ENCODE measurements around the gene ZNF366.

ZNF366 gene, protein sequence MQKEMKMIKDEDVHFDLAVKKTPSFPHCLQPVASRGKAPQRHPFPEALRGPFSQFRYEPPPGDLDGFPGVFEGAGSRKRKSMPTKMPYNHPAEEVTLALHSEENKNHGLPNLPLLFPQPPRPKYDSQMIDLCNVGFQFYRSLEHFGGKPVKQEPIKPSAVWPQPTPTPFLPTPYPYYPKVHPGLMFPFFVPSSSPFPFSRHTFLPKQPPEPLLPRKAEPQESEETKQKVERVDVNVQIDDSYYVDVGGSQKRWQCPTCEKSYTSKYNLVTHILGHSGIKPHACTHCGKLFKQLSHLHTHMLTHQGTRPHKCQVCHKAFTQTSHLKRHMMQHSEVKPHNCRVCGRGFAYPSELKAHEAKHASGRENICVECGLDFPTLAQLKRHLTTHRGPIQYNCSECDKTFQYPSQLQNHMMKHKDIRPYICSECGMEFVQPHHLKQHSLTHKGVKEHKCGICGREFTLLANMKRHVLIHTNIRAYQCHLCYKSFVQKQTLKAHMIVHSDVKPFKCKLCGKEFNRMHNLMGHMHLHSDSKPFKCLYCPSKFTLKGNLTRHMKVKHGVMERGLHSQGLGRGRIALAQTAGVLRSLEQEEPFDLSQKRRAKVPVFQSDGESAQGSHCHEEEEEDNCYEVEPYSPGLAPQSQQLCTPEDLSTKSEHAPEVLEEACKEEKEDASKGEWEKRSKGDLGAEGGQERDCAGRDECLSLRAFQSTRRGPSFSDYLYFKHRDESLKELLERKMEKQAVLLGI

DNA sequence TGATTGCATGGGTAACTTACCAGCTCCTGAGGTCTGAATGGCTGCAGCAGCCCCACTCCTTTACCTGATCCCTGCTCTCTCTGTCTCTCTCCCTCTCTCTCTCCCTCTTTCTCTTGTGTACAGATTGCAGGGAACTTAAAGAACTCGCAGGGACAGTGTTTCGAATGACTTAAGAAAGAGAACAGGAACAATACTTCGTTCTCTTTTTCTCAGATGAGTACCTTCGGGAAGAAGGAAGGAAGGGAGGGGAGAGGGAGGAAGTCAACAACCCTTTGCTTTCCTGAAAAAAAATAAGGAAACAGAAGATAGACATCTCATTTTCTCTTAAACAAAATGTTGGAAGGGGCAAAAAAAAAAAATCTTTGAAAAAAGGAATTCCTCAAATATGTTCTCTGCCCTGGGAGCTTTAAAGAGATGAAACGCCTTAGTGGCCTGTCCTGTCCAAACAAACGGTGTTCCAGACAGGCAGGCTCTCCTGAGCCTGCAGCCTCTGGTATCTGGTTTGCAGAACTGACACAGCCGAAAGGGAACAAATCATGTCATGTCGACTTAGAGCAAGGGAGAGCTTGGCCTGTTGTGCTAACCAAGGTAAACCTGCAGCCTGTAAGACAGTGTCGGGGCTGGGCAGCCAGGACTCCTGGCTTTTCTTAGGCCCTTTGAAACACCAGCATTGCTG is at the start of gene ZNF366:
ZNF366 (minus strand) TSS at position 180 of the 676 bp plus-strand sequence. CDS start 45,914 bp downstream, outside the sequence.
- no peak for DNase-seq

- peak; percentile 3 for DNase-seq
Measured at GRCh38 chr5:72556351-72557166, 49.3 kb upstream of the ZNF366 start.

GRCh38 chr5:72555871-72556270 is 48.7 kb upstream of the ZNF366 start:
- no peak for DNase-seq

- DNase-seq, result no peak
Measured at GRCh38 chr5:72554897-72555296, 47.7 kb upstream of the ZNF366 start.

- DNase-seq, result no peak
Measured at GRCh38 chr5:72552041-72552557, 44.9 kb upstream of the ZNF366 start.

DNA sequence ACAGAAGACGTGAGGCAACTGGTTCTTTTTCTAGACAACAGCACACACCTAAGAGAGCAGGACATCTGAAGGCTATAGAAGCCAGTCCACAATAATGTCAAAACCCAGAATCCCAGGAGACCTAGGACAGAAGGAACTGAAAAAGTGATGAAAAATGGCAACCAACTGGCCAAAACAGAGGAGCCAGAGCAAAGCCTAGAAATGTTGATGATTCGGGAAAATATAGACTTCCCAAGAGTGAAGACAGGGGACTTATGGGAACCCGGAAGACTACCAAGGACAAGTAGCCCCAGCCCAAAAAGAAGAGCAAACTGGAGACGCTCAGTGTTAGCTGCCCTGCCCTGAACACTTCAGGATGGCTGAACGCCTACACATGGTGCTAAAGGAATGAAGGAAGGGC is 43.4 kb upstream of the ZNF366 start:
- no peak for DNase-seq

GRCh38 chr5:72543811-72544210 is 36.6 kb upstream of the ZNF366 start:
- DNase-seq, result no peak

GRCh38 chr5:72543365-72543764 is 36.2 kb upstream of the ZNF366 start:
- DNase-seq, result no peak

- DNase-seq, result no peak
Measured at GRCh38 chr5:72542695-72543094, 35.5 kb upstream of the ZNF366 start.

GRCh38 chr5:72541501-72542225 is 34.5 kb upstream of the ZNF366 start:
- DNase-seq, result no peak

GRCh38 chr5:72540759-72541438 is 33.7 kb upstream of the ZNF366 start:
- no peak for DNase-seq

DNA sequence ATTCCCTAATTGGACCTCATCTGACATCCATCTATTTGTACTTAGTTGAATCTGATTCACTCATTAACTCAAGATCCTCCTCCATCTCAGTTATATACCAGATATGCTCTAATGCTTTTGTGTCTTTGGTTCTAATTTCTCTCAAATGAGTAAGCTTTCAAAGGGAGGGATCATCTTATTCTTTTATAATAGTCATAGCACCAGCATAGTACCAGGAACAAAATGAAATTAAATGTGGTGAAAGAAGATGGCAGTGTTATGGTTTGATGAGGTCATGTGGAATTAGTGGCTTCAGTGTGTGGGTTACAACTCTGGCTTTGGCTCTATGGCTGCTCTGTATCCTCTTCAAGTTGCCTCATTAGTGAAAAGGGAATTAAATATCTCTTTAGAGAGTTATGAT is 32.5 kb upstream of the ZNF366 start:
- DNase-seq, result no peak

DNA sequence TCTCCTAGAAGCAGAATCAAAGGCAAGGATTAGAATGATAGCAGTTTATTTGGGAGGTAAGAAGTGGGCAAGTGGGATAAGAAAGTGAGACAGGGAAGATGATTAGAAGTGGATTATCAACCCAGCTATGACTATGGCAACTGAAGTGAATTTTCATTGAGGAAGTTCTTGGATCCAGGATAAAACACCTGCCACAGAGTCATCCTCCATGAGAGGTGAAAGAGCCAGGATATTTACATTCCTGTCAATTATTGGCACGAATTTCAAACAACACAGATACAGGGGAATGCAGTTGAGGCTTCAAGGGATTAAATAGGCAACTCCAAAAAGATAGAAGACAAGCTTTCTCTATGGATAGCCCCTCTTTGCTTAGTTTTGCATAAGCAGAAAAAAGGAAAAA is 31.8 kb upstream of the ZNF366 start:
- DNase-seq, result no peak

GRCh38 chr5:72537166-72537565 is 30.0 kb upstream of the ZNF366 start:
- DNase-seq, result no peak

- DNase-seq, result no peak
Measured at GRCh38 chr5:72531496-72532190, 24.4 kb upstream of the ZNF366 start.

DNA sequence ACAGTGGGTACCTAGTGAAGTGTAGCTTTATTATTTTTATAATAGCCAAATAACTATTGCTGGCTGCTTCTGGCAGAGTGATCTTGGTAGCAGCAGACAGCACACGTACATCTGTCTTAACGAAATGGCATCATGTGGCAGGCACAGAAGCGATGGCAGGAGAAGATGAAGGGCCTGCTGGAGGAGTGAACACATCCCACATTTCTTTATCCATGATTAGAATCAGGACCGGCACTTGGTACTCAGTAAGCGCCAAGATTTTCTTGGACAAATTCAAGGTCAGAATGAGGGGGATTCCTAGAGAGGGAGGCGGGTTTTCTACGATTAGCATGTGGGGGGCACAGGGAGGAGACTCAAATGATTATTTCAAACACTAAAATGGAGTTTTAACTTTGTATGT is 23.0 kb upstream of the ZNF366 start:
- DNase-seq, result no peak

DNA sequence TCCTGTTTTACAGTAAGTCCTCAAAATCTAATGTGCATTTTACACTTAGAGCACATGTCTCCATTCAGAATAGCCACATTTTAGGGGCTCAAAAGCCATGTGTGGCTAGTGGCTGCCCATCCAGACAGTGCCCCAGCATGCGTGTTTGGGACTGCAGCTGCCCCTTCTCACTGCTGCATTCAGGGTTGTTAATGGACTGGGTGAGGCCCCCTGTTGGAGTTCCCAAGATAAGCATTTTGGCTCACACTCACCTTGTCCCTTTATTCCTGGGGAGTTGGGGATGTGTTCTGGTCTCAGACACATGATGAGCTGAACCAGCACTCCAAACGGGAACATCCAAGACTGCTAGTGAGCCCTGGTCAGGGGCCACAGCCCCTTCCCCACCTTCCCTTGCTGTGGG is 22.2 kb upstream of the ZNF366 start:
- no peak for DNase-seq

DNA sequence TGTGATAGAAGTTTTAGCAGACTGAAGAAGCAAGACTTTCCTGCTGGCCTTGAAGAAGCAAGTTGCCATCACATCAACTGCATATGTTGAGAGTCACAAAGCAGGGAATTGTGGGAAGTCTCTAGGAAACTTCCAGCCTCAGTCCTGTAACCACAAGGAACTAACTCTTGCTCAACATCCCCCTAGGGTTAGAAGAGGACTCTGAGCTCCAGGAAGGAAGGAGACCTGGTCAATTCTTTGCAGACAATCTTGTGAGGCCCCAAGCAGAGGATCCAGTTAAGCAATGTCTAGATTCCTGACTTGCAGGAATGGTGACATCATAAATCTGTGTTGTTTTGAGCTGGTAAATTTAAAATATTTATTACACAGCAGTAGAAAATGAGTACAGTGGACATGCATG is 18.6 kb upstream of the ZNF366 start:
- no peak for DNase-seq

GRCh38 chr5:72523960-72524582 is 16.9 kb upstream of the ZNF366 start:
- no peak for DNase-seq

DNA sequence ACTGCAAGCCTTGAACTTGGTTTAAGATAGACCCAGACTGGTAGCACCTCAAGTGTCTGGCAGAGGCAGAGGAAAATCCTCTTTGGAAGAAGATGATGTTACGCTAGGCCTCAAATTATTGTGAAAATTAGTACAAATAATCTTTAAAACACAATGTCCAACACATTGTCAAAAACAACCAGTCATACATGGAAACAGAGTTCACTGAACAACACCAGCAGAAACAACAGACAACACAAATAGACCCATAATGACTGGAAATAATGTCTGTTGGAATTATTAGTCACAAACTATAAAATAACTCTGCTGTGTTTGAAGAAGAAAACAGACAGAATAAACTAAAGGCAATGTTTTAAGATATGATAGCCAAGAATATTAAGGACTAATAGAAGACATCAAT is 15.4 kb upstream of the ZNF366 start:
- DNase-seq, result no peak
